ENCODE results near the gene PALD1.

The PALD1 gene

GRCh38 chr10:70535451-70535850, 56.9 kb downstream of the PALD1 start:
- H3K4me3 ChIP-seq (ENCODE audit: low read length): no peak overlapping the region
- no peak for TF ChIP-seq CTCF (IDR thresholded peaks at IDR 0.05; ENCODE audit: insufficient read depth, low read depth, low read length, missing control alignments)
- DNase-seq (ENCODE audit: low read depth): no peak

DNA sequence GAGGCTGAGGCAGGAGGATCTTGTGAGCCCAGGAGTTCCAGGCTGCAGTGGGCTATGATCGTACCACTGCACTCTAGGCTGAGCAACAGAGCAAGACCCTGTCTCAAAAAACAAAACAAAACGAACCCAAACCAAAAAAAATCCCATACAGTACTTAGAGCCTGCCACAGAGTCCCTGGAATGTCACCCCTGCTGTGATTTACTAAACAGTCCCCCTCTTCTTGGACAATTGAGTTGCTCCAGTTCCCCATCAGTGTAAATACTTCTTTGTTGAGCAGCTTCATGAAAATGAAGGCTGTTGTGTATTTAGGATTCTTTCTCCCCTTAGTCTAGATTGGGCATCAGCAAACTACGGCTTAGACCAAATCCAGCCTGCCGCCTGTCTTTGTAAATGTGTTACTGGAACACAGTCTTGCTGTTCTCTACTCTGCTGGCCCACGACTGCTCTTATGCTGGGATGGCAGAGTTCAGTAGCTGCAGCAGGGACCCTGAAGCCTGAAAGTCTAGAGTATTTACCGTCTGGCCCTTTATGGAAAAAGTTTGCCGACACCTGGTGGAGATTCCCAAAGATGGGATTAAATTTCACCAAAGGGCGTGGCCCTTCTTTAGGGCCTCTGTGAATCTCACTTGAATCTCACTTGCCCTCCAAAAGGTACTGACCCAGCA, 57.8 kb downstream of the PALD1 start:
- DNase-seq (ENCODE audit: low read depth): no peak
- H3K4me3 ChIP-seq (ENCODE audit: low read length): no peak overlapping the region
- TF ChIP-seq CTCF (IDR thresholded peaks at IDR 0.05; ENCODE audit: insufficient read depth, low read depth, low read length, missing control alignments): peak; percentile 12

DNA sequence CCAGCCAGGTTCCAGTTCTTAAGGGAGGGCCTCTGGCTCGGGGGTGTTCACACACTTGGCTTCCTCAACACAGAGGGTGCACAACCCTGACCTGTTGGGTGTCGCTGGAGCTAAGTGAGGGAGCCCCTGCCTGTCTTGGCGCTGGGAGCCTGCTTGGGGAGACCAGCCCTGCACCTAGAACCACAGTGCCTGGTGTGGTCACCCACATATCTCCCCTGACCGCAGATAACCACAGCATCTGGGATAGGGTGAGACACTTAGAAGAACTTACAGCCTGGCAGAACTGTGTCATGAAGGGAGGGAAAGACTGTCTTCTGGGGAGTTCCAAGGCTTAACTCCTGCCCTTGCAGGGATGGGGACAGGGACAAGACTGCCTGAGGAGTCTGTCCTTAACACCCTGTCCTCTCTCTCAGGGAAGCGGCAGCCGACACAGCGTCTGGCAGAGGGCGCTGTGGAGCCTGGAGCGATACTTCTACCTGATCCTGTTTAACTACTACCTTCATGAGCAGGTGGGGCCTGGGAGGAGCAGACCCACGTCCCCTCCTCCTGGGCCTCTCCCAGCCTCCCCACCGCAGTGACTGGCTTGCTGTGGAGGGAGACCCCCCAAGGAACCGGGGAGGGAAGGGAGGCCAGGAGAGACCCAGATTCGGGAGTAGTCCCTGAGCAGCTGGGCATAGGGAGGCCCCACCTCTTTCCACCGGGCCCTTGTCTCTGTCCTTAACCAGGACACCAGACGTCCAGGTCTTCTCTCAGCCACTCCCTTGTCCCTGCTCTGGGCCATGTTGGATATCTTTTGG, 59.0 kb downstream of the PALD1 start:
- peak; percentile 53 for DNase-seq (ENCODE audit: low read depth)
- peak; percentile 58 for TF ChIP-seq CTCF (IDR thresholded peaks at IDR 0.05; ENCODE audit: insufficient read depth, low read depth, low read length, missing control alignments)
- no peak overlapping the region for H3K4me3 ChIP-seq (ENCODE audit: low read length)

DNA sequence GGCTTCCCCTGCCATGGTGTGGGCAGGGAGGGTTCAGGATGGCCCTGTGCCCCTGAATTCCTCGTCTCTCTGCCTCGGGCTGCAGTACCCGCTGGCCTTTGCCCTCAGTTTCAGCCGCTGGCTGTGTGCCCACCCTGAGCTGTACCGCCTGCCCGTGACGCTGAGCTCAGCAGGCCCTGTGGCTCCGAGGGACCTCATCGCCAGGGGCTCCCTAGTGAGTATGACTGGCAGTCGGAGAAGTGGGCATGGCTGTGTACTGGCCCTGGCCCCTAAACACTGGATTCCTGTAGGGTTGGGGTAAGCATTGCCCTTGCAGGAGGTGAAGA, 59.6 kb downstream of the PALD1 start:
- H3K4me3 ChIP-seq (ENCODE audit: low read length): no peak overlapping the region
- DNase-seq (ENCODE audit: low read depth): no peak
- TF ChIP-seq CTCF (IDR thresholded peaks at IDR 0.05; ENCODE audit: insufficient read depth, low read depth, low read length, missing control alignments): no peak

GRCh38 chr10:70538731-70539338, 60.3 kb downstream of the PALD1 start:
- no peak for TF ChIP-seq CTCF (IDR thresholded peaks at IDR 0.05; ENCODE audit: insufficient read depth, low read depth, low read length, missing control alignments)
- DNase-seq (ENCODE audit: low read depth): no peak

DNA sequence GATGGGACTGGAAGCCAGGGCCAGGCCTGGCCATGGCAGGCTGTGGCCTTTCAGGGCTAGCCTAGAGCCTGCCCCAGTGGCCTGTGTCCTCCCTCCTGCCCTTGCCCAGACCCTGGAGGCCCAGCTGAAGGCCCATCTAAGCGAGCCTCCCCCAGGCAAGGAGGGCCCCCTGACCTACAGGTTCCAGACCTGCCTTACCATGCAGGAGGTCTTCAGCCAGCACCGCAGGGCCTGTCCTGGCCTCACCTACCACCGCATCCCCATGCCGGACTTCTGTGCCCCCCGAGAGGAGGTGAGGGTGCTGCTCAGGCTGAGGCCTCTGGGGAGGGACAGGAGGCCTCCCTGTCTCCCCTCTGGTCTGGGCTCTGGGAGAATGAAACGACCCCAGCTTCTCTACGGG, 60.9 kb downstream of the PALD1 start:
- DNase-seq (ENCODE audit: low read depth): no peak
- TF ChIP-seq CTCF (IDR thresholded peaks at IDR 0.05; ENCODE audit: insufficient read depth, low read depth, low read length, missing control alignments): no peak
- no peak overlapping the region for H3K4me3 ChIP-seq (ENCODE audit: low read length)

More at GRCh38 chr10:70538731-70539338, 60.3 kb downstream of the PALD1 start:
- H3K4me3 ChIP-seq (ENCODE audit: low read length): no peak overlapping the region

Data from epithelial cell of esophagus (primary cell).